PC-3 (cell line): ENCODE results near the gene MLLT3. TPM values are rescaled to one million over a fixed set of nuclear protein-coding genes. Genes with fewer than 3 reads are reported as not detected.

Experiments used
- ATAC-seq: fragments of 200-7000 bp; cut with Tn5 transposase; 2 replicates; pipeline ENCODE4 v1.9.1; 2020; ENCODE audit warnings: mild to moderate bottlenecking, moderate library complexity
- BruUV-seq: library from RNA; stranded (reverse); fragments of 400-500 nt; replicated peaks from 2 replicates; lab custom pipeline; 2021; lab: Mats Ljungman, UMichigan
- CTCF ChIA-PET: fragments of 300-600 bp; sonication (Branson Sonifier 250); formaldehyde crosslinking; loops from one replicate; lab custom pipeline; 2022; ENCODE audit warnings: antibody characterized with exemption; lab: Charles Lee
- POLR2A ChIA-PET: fragments of 300-600 bp; sonication (Branson Sonifier 250); formaldehyde crosslinking; loops from one replicate; lab custom pipeline; 2022; ENCODE audit warnings: antibody characterized with exemption; ENCODE audit not compliant: unreplicated experiment; lab: Charles Lee
- DNase-seq: peaks from one replicate; pipeline ENCODE4 v3.0.0-alpha.2; 2015
- H2AFZ ChIP-seq: fragments of 300-600 bp; sonication (generic); 2 replicates; pipeline ENCODE4 v1.6.0; 2016; ENCODE audit warnings: antibody characterized with exemption, low read length
- H3F3A ChIP-seq: fragments of 300-600 bp; sonication (generic); one replicate; pipeline ENCODE4 v1.6.0; 2017; ENCODE audit warnings: antibody characterized with exemption, low read length, control low read depth, mild to moderate bottlenecking; ENCODE audit not compliant: unreplicated experiment
- H3K27ac ChIP-seq: fragments of 300-600 bp; sonication (generic); 2 replicates; pipeline ENCODE4 v1.5.1; 2016; ENCODE audit warnings: mild to moderate bottlenecking, low read length
- H3K27me3 ChIP-seq: fragments of 300-600 bp; sonication (generic); 2 replicates; pipeline ENCODE4 v1.6.1; 2016; ENCODE audit warnings: low read length, mixed read lengths
- H3K36me3 ChIP-seq: fragments of 300-600 bp; sonication (generic); 2 replicates; pipeline ENCODE4 v1.6.1; 2016; ENCODE audit warnings: low read depth, mixed run types, low read length, mixed read lengths
- H3K4me1 ChIP-seq: fragments of 300-600 bp; sonication (generic); 2 replicates; pipeline ENCODE4 v1.5.1; 2016; ENCODE audit warnings: low read length; ENCODE audit not compliant: insufficient read depth
- H3K4me2 ChIP-seq: fragments of 300-600 bp; sonication (generic); 2 replicates; pipeline ENCODE4 v1.6.0; 2016; ENCODE audit warnings: low read length
- H3K4me3 ChIP-seq: fragments of 300-600 bp; sonication (generic); 2 replicates; pipeline ENCODE4 v1.5.1; 2016; ENCODE audit warnings: mild to moderate bottlenecking, low read length, mixed read lengths
- H3K79me2 ChIP-seq: fragments of 300-600 bp; sonication (generic); 2 replicates; pipeline ENCODE4 v1.6.1; 2017; ENCODE audit warnings: low read length, mixed read lengths
- H3K9ac ChIP-seq: fragments of 300-600 bp; sonication (generic); 2 replicates; pipeline ENCODE4 v1.6.0; 2016; ENCODE audit warnings: mild to moderate bottlenecking, low read length
- H3K9me2 ChIP-seq: fragments of 300-600 bp; sonication (generic); replicated peaks from 2 replicates; pipeline ENCODE4 v1.6.1; 2016; ENCODE audit warnings: mixed run types, low read length, mixed read lengths
- H3K9me3 ChIP-seq: fragments of 300-600 bp; sonication (generic); 2 replicates; pipeline ENCODE4 v1.6.1; 2016; ENCODE audit warnings: low read length, mixed read lengths
- H4K20me1 ChIP-seq: fragments of 300-600 bp; sonication (generic); 2 replicates; pipeline ENCODE4 v1.6.1; 2016; ENCODE audit warnings: low read length, mixed read lengths
- CTCF ChIP-seq: fragments of 300-600 bp; sonication (generic); conservative IDR thresholded peaks from 2 replicates; pipeline ENCODE4 v1.5.1; 2017; ENCODE audit warnings: antibody characterized with exemption, low read depth, mild to moderate bottlenecking, low read length
- EZH2 ChIP-seq: fragments of 300-600 bp; sonication (generic); IDR thresholded peaks from one replicate; pipeline ENCODE4 v1.6.1; 2017; ENCODE audit warnings: antibody characterized with exemption, mild to moderate bottlenecking, low read length; ENCODE audit not compliant: unreplicated experiment
- EZH2phosphoT487 ChIP-seq: fragments of 300-600 bp; sonication (generic); IDR thresholded peaks from 2 replicates; pipeline ENCODE4 v1.6.1; 2018; ENCODE audit warnings: mild to moderate bottlenecking, antibody characterized with exemption, low read length, borderline replicate concordance
- intact Hi-C: fragments of 100-400 bp; cut with micrococcal nuclease; formaldehyde crosslinking; loops from 2 replicates; pipeline ENCODE4 v1.9.0; 2023
- total RNA-seq: library from RNA; depleted of rRNA; stranded (reverse); fragments of >200 nt; gene quantifications from 2 replicates; pipeline ENCODE4 v1.2.3, GENCODE V29; 2014

MLLT3 gene
- total RNA-seq, 1 experiment from 2014 or later: 7.1 TPM

DNA sequence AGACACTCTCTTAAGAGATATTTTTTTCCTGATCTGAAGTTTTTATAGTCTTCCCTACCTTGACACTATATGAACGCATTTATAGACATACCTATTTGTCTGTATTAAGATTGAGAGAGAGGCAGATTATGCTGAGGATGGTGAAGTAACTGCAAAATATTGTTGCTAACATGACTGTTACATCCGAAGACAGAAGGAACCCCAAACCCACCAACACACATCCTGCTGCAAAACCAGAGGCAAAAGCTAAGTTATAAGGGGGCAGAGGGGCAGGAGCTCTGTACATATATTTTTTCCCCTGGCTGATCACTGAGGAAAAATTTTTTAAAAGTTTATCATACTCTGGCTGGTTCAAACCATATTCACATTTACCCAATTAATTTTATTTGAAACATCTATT, 279.0 kb downstream of the MLLT3 start:
- POLR2A ChIA-PET: no interaction called here
- H3K9me2 ChIP-seq: no peaks in the 10 kb centered on the region
- H3K4me3 ChIP-seq: no peak overlapping the region
- H3K36me3 ChIP-seq: no peaks in the 10 kb centered on the region
- ATAC-seq (no peak), DNase-seq (no peak)
- TF ChIP-seq EZH2phosphoT487 (no peak), EZH2 (no peak), CTCF (no peak)
- no peaks in the 10 kb centered on the region for H4K20me1 ChIP-seq
- CTCF ChIA-PET: no interaction called here
- H3K4me1 ChIP-seq: no peaks in the 10 kb centered on the region
- no peak overlapping the region for H3K9ac ChIP-seq
- H3K4me2 ChIP-seq: no peak overlapping the region
- H2AFZ ChIP-seq: no peak overlapping the region
- BruUV-seq: no TSS peak
- no peaks in the 10 kb centered on the region for H3K79me2 ChIP-seq
- H3K27ac ChIP-seq: no peak overlapping the region
- no peaks in the 10 kb centered on the region for H3K9me3 ChIP-seq
- intact Hi-C loops: loop anchor here (10.0 kb wide), 1 partner anchor 849 kb away; no protein-coding TSS in a partner anchor
- H3F3A ChIP-seq: no peaks in the 10 kb centered on the region
- no peaks in the 10 kb centered on the region for H3K27me3 ChIP-seq

- no TSS peak for BruUV-seq
- DNase-seq: no peak
- no peak for ATAC-seq
Observed at GRCh38 chr9:20340511-20340861, 281.8 kb downstream of the MLLT3 start.

More at GRCh38 chr9:20340511-20340861, 281.8 kb downstream of the MLLT3 start:
- Histone ChIP-seq H3K27ac (no peak overlapping the region), H3F3A (no peaks in the 10 kb centered on the region), H3K9me3 (no peaks in the 10 kb centered on the region), H3K4me2 (no peak overlapping the region), H3K9ac (no peak overlapping the region), H3K27me3 (no peaks in the 10 kb centered on the region), H3K36me3 (no peaks in the 10 kb centered on the region), H3K4me1 (no peaks in the 10 kb centered on the region), H3K79me2 (no peaks in the 10 kb centered on the region), H3K4me3 (no peak overlapping the region), H3K9me2 (no peaks in the 10 kb centered on the region), H4K20me1 (no peaks in the 10 kb centered on the region), H2AFZ (no peak overlapping the region)
- CTCF ChIA-PET: no interaction called here
- POLR2A ChIA-PET: no interaction called here
- TF ChIP-seq EZH2phosphoT487 (no peak), EZH2 (no peak), CTCF (no peak)
- intact Hi-C loops: loop anchor here (10.0 kb wide), 1 partner anchor 846 kb away; no protein-coding TSS in a partner anchor
